GM23338 (cell line): ENCODE results near the gene LOC101059915.

Experiments used
- CREB1 ChIP-seq: fragments of 250-450 bp; sonication (Bioruptor Pico); IDR thresholded peaks from 2 replicates; pipeline ENCODE4 v1.5.0; 2020; ENCODE audit warnings: low read depth, mild to moderate bottlenecking, moderate library complexity
- EZH2 ChIP-seq: fragments of 200-600 bp; sonication (generic); IDR thresholded peaks from one replicate; pipeline ENCODE4 v1.8.0; 2017; ENCODE audit warnings: antibody characterized with exemption, mild to moderate bottlenecking, low read depth; ENCODE audit not compliant: unreplicated experiment
- EZH2phosphoT487 ChIP-seq: fragments of 200-600 bp; sonication (generic); IDR thresholded peaks from one replicate; pipeline ENCODE4 v1.8.1; 2018; ENCODE audit warnings: antibody characterized with exemption; ENCODE audit not compliant: unreplicated experiment
- JUNB ChIP-seq: IDR thresholded peaks from one replicate; pipeline ENCODE4 v1.6.1; 2016; ENCODE audit warnings: antibody characterized with exemption; ENCODE audit not compliant: unreplicated experiment
- NANOG ChIP-seq: IDR thresholded peaks from 2 replicates; pipeline ENCODE4 v1.6.1; 2016; ENCODE audit warnings: antibody characterized with exemption, borderline replicate concordance
- POLR2AphosphoS5 ChIP-seq: IDR thresholded peaks from 2 replicates; pipeline ENCODE4 v1.6.1; 2016; ENCODE audit warnings: antibody characterized with exemption, low read depth
- STAT1 ChIP-seq: IDR thresholded peaks from one replicate; pipeline ENCODE4 v1.6.1; 2016; ENCODE audit warnings: antibody characterized with exemption; ENCODE audit not compliant: unreplicated experiment
- ZNF114 ChIP-seq: fragments of 250-450 bp; sonication (Bioruptor Pico); IDR thresholded peaks from 2 replicates; pipeline ENCODE4 v1.5.0; 2020; ENCODE audit warnings: mild to moderate bottlenecking, moderate library complexity
- TF ChIP-seq, protein P1 (sequence below), 2 experiments: fragments of 200-600 bp in 1 of 2; sonication (generic) in 1 of 2; conservative IDR thresholded peaks; 2 replicates each; pipeline versions ENCODE4 v1.5.1 to v1.6.1; 2016 to 2017; ENCODE audit warnings: antibody characterized with exemption in 2 of 2, low read depth in 2 of 2, mild to moderate bottlenecking in 2 of 2, moderate library complexity in 1 of 2
- TF ChIP-seq, protein P2 (sequence below): IDR thresholded peaks from one replicate; pipeline ENCODE4 v1.6.1; 2018; ENCODE audit warnings: antibody characterized with exemption; ENCODE audit not compliant: unreplicated experiment
- TF ChIP-seq, protein P3 (sequence below): IDR thresholded peaks from 2 replicates; pipeline ENCODE4 v1.6.1; 2016; ENCODE audit warnings: antibody characterized with exemption

DNA sequence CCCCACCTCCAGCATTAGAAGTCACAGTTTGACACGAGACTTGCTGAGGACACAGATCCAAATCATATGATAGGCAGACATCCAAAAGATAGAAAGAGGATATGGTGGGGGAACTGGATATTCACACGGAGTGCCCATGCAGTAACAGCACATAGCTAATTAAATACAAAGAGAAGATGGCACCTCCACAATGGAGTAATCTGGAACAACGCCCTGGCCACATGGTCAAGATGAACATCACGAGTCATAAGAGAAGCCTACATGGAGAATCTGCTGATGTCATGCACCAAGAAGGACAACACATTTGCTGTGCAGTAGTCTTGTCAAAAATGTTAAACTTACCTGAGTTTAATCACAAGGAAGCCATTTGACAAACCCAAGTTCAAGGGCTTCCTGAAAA, 10.1 kb upstream of the LOC101059915 start:
- TF ChIP-seq EZH2 (no peak), POLR2AphosphoS5 (no peak), ZNF114 (CRISPR knock-in tag) (no peak), EZH2phosphoT487 (no peak), CREB1 (CRISPR knock-in tag) (no peak), JUNB (no peak), NANOG (no peak), STAT1 (no peak)
- TF ChIP-seq, protein P1, sequence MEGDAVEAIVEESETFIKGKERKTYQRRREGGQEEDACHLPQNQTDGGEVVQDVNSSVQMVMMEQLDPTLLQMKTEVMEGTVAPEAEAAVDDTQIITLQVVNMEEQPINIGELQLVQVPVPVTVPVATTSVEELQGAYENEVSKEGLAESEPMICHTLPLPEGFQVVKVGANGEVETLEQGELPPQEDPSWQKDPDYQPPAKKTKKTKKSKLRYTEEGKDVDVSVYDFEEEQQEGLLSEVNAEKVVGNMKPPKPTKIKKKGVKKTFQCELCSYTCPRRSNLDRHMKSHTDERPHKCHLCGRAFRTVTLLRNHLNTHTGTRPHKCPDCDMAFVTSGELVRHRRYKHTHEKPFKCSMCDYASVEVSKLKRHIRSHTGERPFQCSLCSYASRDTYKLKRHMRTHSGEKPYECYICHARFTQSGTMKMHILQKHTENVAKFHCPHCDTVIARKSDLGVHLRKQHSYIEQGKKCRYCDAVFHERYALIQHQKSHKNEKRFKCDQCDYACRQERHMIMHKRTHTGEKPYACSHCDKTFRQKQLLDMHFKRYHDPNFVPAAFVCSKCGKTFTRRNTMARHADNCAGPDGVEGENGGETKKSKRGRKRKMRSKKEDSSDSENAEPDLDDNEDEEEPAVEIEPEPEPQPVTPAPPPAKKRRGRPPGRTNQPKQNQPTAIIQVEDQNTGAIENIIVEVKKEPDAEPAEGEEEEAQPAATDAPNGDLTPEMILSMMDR (conservative IDR thresholded peaks at IDR 0.05; ENCODE audit: low read depth in 2 of 2) = no peak
- TF ChIP-seq, protein P2, sequence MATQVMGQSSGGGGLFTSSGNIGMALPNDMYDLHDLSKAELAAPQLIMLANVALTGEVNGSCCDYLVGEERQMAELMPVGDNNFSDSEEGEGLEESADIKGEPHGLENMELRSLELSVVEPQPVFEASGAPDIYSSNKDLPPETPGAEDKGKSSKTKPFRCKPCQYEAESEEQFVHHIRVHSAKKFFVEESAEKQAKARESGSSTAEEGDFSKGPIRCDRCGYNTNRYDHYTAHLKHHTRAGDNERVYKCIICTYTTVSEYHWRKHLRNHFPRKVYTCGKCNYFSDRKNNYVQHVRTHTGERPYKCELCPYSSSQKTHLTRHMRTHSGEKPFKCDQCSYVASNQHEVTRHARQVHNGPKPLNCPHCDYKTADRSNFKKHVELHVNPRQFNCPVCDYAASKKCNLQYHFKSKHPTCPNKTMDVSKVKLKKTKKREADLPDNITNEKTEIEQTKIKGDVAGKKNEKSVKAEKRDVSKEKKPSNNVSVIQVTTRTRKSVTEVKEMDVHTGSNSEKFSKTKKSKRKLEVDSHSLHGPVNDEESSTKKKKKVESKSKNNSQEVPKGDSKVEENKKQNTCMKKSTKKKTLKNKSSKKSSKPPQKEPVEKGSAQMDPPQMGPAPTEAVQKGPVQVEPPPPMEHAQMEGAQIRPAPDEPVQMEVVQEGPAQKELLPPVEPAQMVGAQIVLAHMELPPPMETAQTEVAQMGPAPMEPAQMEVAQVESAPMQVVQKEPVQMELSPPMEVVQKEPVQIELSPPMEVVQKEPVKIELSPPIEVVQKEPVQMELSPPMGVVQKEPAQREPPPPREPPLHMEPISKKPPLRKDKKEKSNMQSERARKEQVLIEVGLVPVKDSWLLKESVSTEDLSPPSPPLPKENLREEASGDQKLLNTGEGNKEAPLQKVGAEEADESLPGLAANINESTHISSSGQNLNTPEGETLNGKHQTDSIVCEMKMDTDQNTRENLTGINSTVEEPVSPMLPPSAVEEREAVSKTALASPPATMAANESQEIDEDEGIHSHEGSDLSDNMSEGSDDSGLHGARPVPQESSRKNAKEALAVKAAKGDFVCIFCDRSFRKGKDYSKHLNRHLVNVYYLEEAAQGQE = no peak
- TF ChIP-seq, protein P3, sequence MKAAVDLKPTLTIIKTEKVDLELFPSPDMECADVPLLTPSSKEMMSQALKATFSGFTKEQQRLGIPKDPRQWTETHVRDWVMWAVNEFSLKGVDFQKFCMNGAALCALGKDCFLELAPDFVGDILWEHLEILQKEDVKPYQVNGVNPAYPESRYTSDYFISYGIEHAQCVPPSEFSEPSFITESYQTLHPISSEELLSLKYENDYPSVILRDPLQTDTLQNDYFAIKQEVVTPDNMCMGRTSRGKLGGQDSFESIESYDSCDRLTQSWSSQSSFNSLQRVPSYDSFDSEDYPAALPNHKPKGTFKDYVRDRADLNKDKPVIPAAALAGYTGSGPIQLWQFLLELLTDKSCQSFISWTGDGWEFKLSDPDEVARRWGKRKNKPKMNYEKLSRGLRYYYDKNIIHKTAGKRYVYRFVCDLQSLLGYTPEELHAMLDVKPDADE = no peak
